HAP-1 (cell line): ENCODE measurements around the gene SYNE1.

ENCODE experiments used
- DNase-seq, 2 experiments: peaks; one replicate each; pipeline ENCODE4 v3.0.0-alpha.2; 2016 to 2020; ENCODE audit warnings: low spot score in 2 of 2
- H3K27me3 ChIP-seq: fragments of 250-450 bp; sonication (Bioruptor Pico); 2 replicates; pipeline ENCODE4 v1.5.1; 2020; ENCODE audit warnings: low read depth, mild to moderate bottlenecking, moderate library complexity
- H3K36me3 ChIP-seq: fragments of 250-450 bp; sonication (Bioruptor Pico); replicated peaks from 2 replicates; pipeline ENCODE4 v1.5.1; 2020; ENCODE audit warnings: mild to moderate bottlenecking
- H3K4me1 ChIP-seq: fragments of 250-450 bp; sonication (Bioruptor Pico); 2 replicates; pipeline ENCODE4 v1.5.1; 2020; ENCODE audit warnings: mild to moderate bottlenecking
- H3K4me3 ChIP-seq: fragments of 250-450 bp; sonication (Bioruptor Pico); 2 replicates; pipeline ENCODE4 v1.5.1; 2020; ENCODE audit warnings: mild to moderate bottlenecking, moderate library complexity
- H3K9me3 ChIP-seq: fragments of 250-450 bp; sonication (Bioruptor Pico); 2 replicates; pipeline ENCODE4 v1.5.1; 2020; ENCODE audit warnings: mild to moderate bottlenecking, moderate library complexity
- in situ Hi-C: fragments of 300-500 bp; cut with MboI; formaldehyde crosslinking; loops from 3 replicates; pipeline ENCODE4 v1.14.3; 2020; ENCODE audit warnings: low sequenced_read_pairs, inconsistent platforms, mixed read lengths

SYNE1 gene

GRCh38 chr6:152184917-152185574, 452.1 kb downstream of the SYNE1 start:
- Histone ChIP-seq H3K4me3 (no peak overlapping the region), H3K27me3 (no peaks in the 10 kb centered on the region), H3K4me1 (peaks cover 2% of the 10 kb centered on the region; the same call in 1 of the 2 replicates), H3K36me3 (no peaks in the 10 kb centered on the region), H3K9me3 (no peaks in the 10 kb centered on the region)
- in situ Hi-C loops = no loop called here
- DNase-seq = no peak

DNA sequence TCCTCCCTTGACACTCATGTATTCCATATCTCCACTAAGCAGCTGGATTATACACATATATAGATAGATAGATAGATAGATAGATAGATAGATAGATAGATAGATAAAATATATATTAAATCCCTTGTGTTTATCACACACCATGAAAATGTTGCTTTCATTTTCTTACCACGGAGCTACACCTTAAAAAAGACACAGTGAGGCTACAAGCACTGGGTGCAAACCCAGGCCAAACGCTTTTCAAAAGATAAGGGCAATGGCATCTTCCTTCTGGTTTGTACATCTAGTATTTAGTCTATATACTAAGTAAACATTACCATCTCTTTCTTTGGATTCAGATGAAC, 452.6 kb downstream of the SYNE1 start:
- Histone ChIP-seq H3K9me3 (no peaks in the 10 kb centered on the region), H3K4me3 (no peak overlapping the region), H3K4me1 (peaks cover 2% of the 10 kb centered on the region; the same call in 1 of the 2 replicates), H3K27me3 (no peaks in the 10 kb centered on the region), H3K36me3 (no peaks in the 10 kb centered on the region)
- in situ Hi-C loops = no loop called here
- DNase-seq = no peak

DNA sequence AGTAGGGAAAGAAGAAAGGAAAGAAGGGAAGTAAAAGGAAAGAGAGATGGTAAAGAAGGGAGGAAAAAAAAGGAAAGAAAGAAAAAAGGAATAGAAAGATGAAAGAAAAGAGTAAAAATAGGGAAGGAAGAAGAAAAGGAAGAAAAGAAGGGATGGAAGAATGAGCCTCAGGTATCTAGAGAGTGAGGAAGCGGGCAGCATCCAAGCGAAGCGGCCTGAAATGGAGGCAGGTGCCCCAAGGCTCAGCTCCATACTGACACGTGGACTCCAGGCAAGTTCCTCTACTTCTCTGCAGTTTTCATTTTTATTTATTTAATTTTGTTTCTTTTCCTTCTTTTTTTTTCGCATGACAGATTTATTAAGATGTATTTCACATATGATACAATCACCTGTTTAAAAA, 456.6 kb downstream of the SYNE1 start:
- DNase-seq = no peak
- Histone ChIP-seq H3K4me1 (no peaks in the 10 kb centered on the region), H3K4me3 (no peak overlapping the region), H3K9me3 (no peaks in the 10 kb centered on the region), H3K27me3 (no peaks in the 10 kb centered on the region), H3K36me3 (no peaks in the 10 kb centered on the region)
- in situ Hi-C loops = no loop called here

DNA sequence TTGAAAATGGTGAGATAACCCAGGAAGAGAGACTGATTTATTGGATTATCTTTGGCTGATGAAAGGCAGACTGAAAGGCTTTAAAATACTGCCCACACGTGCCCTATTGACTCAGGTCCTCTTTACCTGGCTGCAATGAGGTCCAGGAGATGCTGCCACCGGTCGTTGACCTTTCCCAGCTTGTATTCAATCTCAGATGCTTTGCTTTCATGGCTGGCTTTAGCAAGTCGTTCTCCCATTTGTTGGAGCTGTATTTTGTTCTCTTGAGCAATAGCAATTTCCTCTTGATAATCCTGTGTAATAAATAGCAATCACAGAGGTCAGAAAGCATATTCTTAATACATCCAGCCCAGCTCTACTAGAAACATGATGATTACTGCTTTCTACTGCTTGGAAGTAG, 460.9 kb downstream of the SYNE1 start:
- no peaks in the 10 kb centered on the region for H3K27me3 ChIP-seq
- no peak for DNase-seq
- no peak overlapping the region for H3K4me3 ChIP-seq
- in situ Hi-C loops = no loop called here
- H3K36me3 ChIP-seq = no peaks in the 10 kb centered on the region
- H3K9me3 ChIP-seq = no peaks in the 10 kb centered on the region
- no peaks in the 10 kb centered on the region for H3K4me1 ChIP-seq

DNA sequence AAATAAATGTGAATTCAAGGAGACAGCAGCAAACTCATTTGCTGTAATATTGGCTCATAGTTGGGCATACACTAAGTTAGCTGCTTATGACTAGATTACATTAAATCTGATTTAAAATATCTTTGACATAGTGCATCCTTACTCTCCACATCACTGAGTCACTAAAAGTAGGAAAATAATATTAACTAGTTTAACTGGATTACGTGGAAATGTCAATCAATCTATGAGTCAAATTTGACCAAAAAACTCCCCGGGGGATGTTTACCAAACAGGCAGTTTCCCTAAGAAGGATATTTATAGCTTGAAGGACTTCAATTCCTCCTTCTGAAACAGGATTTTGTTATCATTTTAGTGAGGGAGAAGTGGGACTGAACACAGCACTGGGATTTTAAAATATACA, 463.2 kb downstream of the SYNE1 start:
- H3K9me3 ChIP-seq = no peaks in the 10 kb centered on the region
- in situ Hi-C loops = no loop called here
- H3K27me3 ChIP-seq = no peaks in the 10 kb centered on the region
- no peak overlapping the region for H3K4me3 ChIP-seq
- H3K36me3 ChIP-seq = no peaks in the 10 kb centered on the region
- no peak for DNase-seq
- H3K4me1 ChIP-seq = no peaks in the 10 kb centered on the region

DNA sequence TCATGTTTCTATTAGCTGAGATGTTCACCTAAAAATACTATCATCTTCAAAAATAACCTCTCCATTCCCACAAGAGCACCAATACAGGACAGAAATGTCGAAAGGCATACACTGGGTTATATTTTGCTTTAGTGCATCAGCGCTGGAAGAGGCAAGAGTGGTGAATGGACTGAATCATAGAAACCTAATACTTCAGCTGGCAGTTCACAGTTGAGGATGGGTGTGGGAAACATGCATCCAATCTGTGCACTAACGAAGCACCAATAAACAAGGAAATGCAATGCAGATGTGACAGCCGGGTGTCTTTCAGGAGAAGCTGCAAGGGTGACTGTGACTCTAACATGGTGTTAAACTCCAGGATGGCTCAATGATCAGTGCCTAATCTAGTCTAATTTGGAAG, 463.8 kb downstream of the SYNE1 start:
- no peak overlapping the region for H3K4me3 ChIP-seq
- H3K4me1 ChIP-seq = no peaks in the 10 kb centered on the region
- H3K36me3 ChIP-seq = no peaks in the 10 kb centered on the region
- in situ Hi-C loops = no loop called here
- H3K27me3 ChIP-seq = no peaks in the 10 kb centered on the region
- no peaks in the 10 kb centered on the region for H3K9me3 ChIP-seq
- no peak for DNase-seq

GRCh38 chr6:152170702-152171667, 466.2 kb downstream of the SYNE1 start:
- no peaks in the 10 kb centered on the region for H3K4me1 ChIP-seq
- no peak for DNase-seq
- H3K9me3 ChIP-seq = no peaks in the 10 kb centered on the region
- in situ Hi-C loops = no loop called here
- no peak overlapping the region for H3K4me3 ChIP-seq
- no peaks in the 10 kb centered on the region for H3K27me3 ChIP-seq
- no peaks in the 10 kb centered on the region for H3K36me3 ChIP-seq

DNA sequence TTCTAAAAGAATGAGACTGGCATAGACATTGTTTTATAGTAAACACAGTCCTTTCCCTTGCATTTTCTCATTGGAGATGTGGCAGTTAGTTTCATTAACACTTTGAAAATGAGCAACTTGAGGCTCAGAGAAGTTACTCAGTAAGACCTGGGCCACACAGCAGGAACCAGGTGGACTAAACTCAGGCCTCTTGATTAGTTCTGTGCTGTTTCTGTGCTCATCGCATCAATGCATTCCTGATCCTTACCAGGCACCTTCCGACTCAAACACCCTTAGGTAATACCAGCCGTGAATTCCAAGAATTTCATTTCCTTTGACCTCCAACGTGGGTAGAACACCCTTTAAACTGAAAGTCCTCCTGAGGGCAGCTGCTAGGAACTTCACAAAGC, 466.9 kb downstream of the SYNE1 start:
- DNase-seq = no peak
- in situ Hi-C loops = no loop called here
- no peak overlapping the region for H3K4me3 ChIP-seq

DNA sequence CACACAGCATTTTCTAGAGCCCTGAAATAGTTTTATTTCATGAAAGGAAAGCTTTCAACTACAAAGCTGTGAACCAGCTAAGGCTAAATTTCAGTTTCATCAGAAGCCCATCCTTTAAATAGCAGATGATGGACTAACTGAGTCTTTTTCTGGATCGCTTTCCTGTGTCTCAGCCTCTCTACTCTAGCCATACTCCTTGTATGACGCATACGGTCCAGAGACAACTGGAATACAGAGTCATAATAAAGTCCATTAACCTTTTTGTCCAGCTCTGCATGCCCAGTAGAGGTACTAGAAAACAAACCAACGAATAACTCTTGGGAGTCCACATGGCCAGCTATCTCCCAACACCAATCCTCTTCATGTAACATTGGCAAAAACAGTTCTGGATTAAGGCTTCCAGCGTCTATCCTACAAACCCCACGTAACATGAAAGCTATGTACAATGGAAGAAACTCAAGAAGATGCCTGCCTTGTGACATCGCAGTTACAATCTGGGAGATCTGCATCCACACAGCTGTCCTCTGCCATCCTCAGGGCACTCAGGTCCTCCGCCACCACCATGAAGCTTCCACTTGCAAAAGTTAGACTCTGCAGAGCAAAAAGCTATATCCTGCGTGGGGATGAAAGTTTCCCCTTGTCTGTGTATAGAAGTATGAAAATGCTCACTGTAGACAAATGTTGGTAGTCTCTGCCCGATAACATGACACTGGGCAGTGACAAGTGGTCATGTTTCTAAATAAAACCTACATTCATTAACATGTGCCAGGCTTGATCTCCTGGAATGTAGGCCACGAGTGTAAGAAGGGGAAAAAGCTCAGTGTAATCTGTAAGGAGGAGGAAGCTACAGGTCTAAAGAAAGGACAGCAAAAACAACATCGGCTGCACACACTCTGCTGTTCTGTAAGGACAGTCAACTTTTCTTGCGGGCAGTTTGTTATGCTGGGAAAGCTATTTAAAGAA, 469.2 kb downstream of the SYNE1 start:
- no peaks in the 10 kb centered on the region for H3K4me1 ChIP-seq
- H3K36me3 ChIP-seq = no peaks in the 10 kb centered on the region
- in situ Hi-C loops = no loop called here
- no peak overlapping the region for H3K4me3 ChIP-seq
- no peak for DNase-seq
- H3K27me3 ChIP-seq = no peaks in the 10 kb centered on the region
- no peaks in the 10 kb centered on the region for H3K9me3 ChIP-seq

More for the DNA sequence above, 466.9 kb downstream of the SYNE1 start:
- no peaks in the 10 kb centered on the region for H3K9me3 ChIP-seq
- H3K27me3 ChIP-seq = no peaks in the 10 kb centered on the region
- H3K4me1 ChIP-seq = no peaks in the 10 kb centered on the region
- H3K36me3 ChIP-seq = no peaks in the 10 kb centered on the region

- no peaks in the 10 kb centered on the region for H3K9me3 ChIP-seq
- in situ Hi-C loops = no loop called here
- no peaks in the 10 kb centered on the region for H3K36me3 ChIP-seq
- DNase-seq = no peak
- H3K27me3 ChIP-seq = no peaks in the 10 kb centered on the region
- no peaks in the 10 kb centered on the region for H3K4me1 ChIP-seq
- H3K4me3 ChIP-seq = no peak overlapping the region
Measured at GRCh38 chr6:152166897-152167296, 470.3 kb downstream of the SYNE1 start.

GRCh38 chr6:152166497-152166896, 470.7 kb downstream of the SYNE1 start:
- in situ Hi-C loops = no loop called here
- no peak overlapping the region for H3K4me3 ChIP-seq
- no peaks in the 10 kb centered on the region for H3K36me3 ChIP-seq
- no peaks in the 10 kb centered on the region for H3K27me3 ChIP-seq
- no peaks in the 10 kb centered on the region for H3K4me1 ChIP-seq
- H3K9me3 ChIP-seq = no peaks in the 10 kb centered on the region
- DNase-seq = no peak

GRCh38 chr6:152164957-152165356, 472.2 kb downstream of the SYNE1 start:
- Histone ChIP-seq H3K9me3 (no peaks in the 10 kb centered on the region), H3K27me3 (no peaks in the 10 kb centered on the region), H3K36me3 (no peaks in the 10 kb centered on the region), H3K4me3 (no peak overlapping the region), H3K4me1 (no peaks in the 10 kb centered on the region)
- DNase-seq = no peak
- in situ Hi-C loops = no loop called here

DNA sequence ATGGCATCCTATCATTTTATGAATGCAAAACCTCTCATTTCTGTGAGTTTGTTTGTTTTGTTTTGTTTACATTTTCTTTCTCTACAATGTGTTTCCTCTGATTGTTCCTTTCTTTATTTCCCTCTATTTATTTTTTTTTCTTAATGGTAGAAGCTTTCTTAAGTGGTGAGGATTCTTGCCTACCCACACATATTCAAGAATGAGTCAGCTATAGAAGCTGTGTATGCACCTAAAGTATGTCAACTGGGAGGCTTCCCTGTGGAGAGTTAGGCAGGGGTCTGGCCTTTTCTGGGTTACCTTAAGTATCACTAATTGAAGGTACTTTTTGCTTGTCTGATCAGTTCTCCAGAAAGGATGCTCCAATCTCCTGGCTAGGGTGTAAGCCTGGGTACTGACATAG, 475.7 kb downstream of the SYNE1 start:
- DNase-seq = no peak
- Histone ChIP-seq H3K4me3 (no peak overlapping the region), H3K9me3 (no peaks in the 10 kb centered on the region), H3K27me3 (no peaks in the 10 kb centered on the region), H3K36me3 (no peaks in the 10 kb centered on the region), H3K4me1 (no peaks in the 10 kb centered on the region)
- in situ Hi-C loops = no loop called here
